CD4-positive, alpha-beta T cell treated with Interferon alpha-2 for 1 hour (primary cell): ENCODE results near the gene SYT9.

ENCODE experiments used
- DNase-seq, 2 donors: peaks; one replicate each; pipeline ENCODE4 v3.0.0-alpha.2; 2020 to 2022

The SYT9 gene

GRCh38 chr11:7348432-7349304, 97.0 kb downstream of the SYT9 start:
- no peak for DNase-seq

GRCh38 chr11:7351228-7351627, 99.5 kb downstream of the SYT9 start:
- no peak for DNase-seq

GRCh38 chr11:7353100-7353499, 101.4 kb downstream of the SYT9 start:
- peak in 1 of 2 donors; percentile 12 for DNase-seq

GRCh38 chr11:7364660-7365059, 113.0 kb downstream of the SYT9 start:
- no peak for DNase-seq

- no peak for DNase-seq
Measured at GRCh38 chr11:7367803-7368202, 116.1 kb downstream of the SYT9 start.

GRCh38 chr11:7376386-7376785, 124.7 kb downstream of the SYT9 start:
- DNase-seq: no peak

- DNase-seq: no peak
Measured at GRCh38 chr11:7381937-7382336, 130.2 kb downstream of the SYT9 start.

GRCh38 chr11:7383406-7383805, 131.7 kb downstream of the SYT9 start:
- DNase-seq: no peak

- DNase-seq: no peak
Measured at GRCh38 chr11:7384691-7385090, 133.0 kb downstream of the SYT9 start.

GRCh38 chr11:7385532-7385931, 133.8 kb downstream of the SYT9 start:
- DNase-seq: no peak

GRCh38 chr11:7413961-7414915, 162.5 kb downstream of the SYT9 start:
- no peak for DNase-seq

- no peak for DNase-seq
Measured at GRCh38 chr11:7414973-7415817, 163.5 kb downstream of the SYT9 start.

- DNase-seq: no peak
Measured at GRCh38 chr11:7416080-7416479, 164.4 kb downstream of the SYT9 start.

- no peak for DNase-seq
Measured at GRCh38 chr11:7417328-7417727, 165.6 kb downstream of the SYT9 start.

GRCh38 chr11:7418061-7418460, 166.4 kb downstream of the SYT9 start:
- no peak for DNase-seq

GRCh38 chr11:7418906-7419305, 167.2 kb downstream of the SYT9 start:
- DNase-seq: no peak

GRCh38 chr11:7421136-7421535, 169.4 kb downstream of the SYT9 start:
- no peak for DNase-seq

- peak in 1 of 2 donors; percentile 5 for DNase-seq
Measured at GRCh38 chr11:7422544-7423331, 171.0 kb downstream of the SYT9 start.

- DNase-seq: no peak
Measured at GRCh38 chr11:7423946-7424345, 172.2 kb downstream of the SYT9 start.

GRCh38 chr11:7427733-7428132, 176.0 kb downstream of the SYT9 start:
- DNase-seq: no peak

GRCh38 chr11:7428196-7428595, 176.5 kb downstream of the SYT9 start:
- DNase-seq: no peak

GRCh38 chr11:7430496-7430895, 178.8 kb downstream of the SYT9 start:
- DNase-seq: no peak
